GM23338 (cell line): Measurements from ENCODE around the gene MTX3.

ENCODE experiments used
- CREB1 ChIP-seq: fragments of 250-450 bp; sonication (Bioruptor Pico); IDR thresholded peaks from 2 replicates; pipeline ENCODE4 v1.5.0; 2020; ENCODE audit warnings: low read depth, mild to moderate bottlenecking, moderate library complexity
- EZH2 ChIP-seq: fragments of 200-600 bp; sonication (generic); IDR thresholded peaks from one replicate; pipeline ENCODE4 v1.8.0; 2017; ENCODE audit warnings: antibody characterized with exemption, mild to moderate bottlenecking, low read depth; ENCODE audit not compliant: unreplicated experiment
- EZH2phosphoT487 ChIP-seq: fragments of 200-600 bp; sonication (generic); IDR thresholded peaks from one replicate; pipeline ENCODE4 v1.8.1; 2018; ENCODE audit warnings: antibody characterized with exemption; ENCODE audit not compliant: unreplicated experiment
- JUNB ChIP-seq: IDR thresholded peaks from one replicate; pipeline ENCODE4 v1.6.1; 2016; ENCODE audit warnings: antibody characterized with exemption; ENCODE audit not compliant: unreplicated experiment
- POLR2AphosphoS5 ChIP-seq: IDR thresholded peaks from 2 replicates; pipeline ENCODE4 v1.6.1; 2016; ENCODE audit warnings: antibody characterized with exemption, low read depth
- REST ChIP-seq: IDR thresholded peaks from one replicate; pipeline ENCODE4 v1.6.1; 2018; ENCODE audit warnings: antibody characterized with exemption; ENCODE audit not compliant: unreplicated experiment
- STAT1 ChIP-seq: IDR thresholded peaks from one replicate; pipeline ENCODE4 v1.6.1; 2016; ENCODE audit warnings: antibody characterized with exemption; ENCODE audit not compliant: unreplicated experiment
- ZNF114 ChIP-seq: fragments of 250-450 bp; sonication (Bioruptor Pico); IDR thresholded peaks from 2 replicates; pipeline ENCODE4 v1.5.0; 2020; ENCODE audit warnings: mild to moderate bottlenecking, moderate library complexity
- ZNF331 ChIP-seq: fragments of 250-450 bp; sonication (Bioruptor Pico); IDR thresholded peaks from 2 replicates; pipeline ENCODE4 v1.5.0; 2020; ENCODE audit warnings: low read depth, mild to moderate bottlenecking, moderate library complexity
- TF ChIP-seq, protein P1 (sequence below), 2 experiments: fragments of 200-600 bp in 1 of 2; sonication (generic) in 1 of 2; conservative IDR thresholded peaks; 2 replicates each; pipeline versions ENCODE4 v1.5.1 to v1.6.1; 2016 to 2017; ENCODE audit warnings: antibody characterized with exemption in 2 of 2, low read depth in 2 of 2, mild to moderate bottlenecking in 2 of 2, moderate library complexity in 1 of 2

DNA sequence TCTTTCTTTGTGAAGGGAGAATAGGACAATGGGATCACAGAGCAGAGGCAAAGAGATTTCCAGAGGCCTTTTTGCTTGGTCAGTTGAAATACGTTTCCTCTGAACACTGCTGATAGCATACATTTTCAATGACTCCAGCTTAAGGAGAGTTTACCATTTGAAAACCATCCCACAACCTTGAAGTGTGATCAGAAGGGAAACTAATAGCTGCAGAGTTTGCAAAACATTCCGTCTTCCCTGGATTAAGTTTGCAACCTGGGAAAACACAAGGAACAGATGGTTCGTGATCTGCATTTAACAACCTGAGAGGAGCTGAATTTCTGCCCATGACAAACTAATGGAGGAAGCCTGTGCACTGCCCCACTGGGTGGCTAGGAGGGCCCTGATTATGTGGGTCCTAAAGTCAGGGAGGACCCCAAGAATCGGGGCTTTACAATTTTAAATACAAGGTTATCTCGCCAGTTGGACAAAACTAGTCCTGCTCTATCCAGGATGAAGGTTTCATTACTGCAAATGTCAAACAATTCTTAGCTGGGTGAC, 35.6 kb downstream of the MTX3 start:
- no peak for TF ChIP-seq POLR2AphosphoS5
- TF ChIP-seq, protein P1, sequence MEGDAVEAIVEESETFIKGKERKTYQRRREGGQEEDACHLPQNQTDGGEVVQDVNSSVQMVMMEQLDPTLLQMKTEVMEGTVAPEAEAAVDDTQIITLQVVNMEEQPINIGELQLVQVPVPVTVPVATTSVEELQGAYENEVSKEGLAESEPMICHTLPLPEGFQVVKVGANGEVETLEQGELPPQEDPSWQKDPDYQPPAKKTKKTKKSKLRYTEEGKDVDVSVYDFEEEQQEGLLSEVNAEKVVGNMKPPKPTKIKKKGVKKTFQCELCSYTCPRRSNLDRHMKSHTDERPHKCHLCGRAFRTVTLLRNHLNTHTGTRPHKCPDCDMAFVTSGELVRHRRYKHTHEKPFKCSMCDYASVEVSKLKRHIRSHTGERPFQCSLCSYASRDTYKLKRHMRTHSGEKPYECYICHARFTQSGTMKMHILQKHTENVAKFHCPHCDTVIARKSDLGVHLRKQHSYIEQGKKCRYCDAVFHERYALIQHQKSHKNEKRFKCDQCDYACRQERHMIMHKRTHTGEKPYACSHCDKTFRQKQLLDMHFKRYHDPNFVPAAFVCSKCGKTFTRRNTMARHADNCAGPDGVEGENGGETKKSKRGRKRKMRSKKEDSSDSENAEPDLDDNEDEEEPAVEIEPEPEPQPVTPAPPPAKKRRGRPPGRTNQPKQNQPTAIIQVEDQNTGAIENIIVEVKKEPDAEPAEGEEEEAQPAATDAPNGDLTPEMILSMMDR (conservative IDR thresholded peaks at IDR 0.05; ENCODE audit: low read depth in 2 of 2) = no peak
- no peak for TF ChIP-seq REST
- no peak for TF ChIP-seq EZH2
- TF ChIP-seq CREB1 (CRISPR knock-in tag) = no peak
- no peak for TF ChIP-seq EZH2phosphoT487
- TF ChIP-seq JUNB = no peak
- no peak for TF ChIP-seq ZNF114
- no peak for TF ChIP-seq STAT1
- TF ChIP-seq ZNF331 (CRISPR knock-in tag) = no peak
